A375 (cell line): Measurements from ENCODE around the gene PVRIG. TPM values are rescaled to one million over a fixed set of nuclear protein-coding genes. Genes with fewer than 3 reads are reported as not detected.

Experiments
- total RNA-seq: library from RNA; depleted of rRNA; stranded (reverse); fragments of >200 nt; shearing (Covaris generic); gene quantifications from 2 replicates; pipeline ENCODE4 v1.2.3, GENCODE V29; 2014; rRNA removed

PVRIG gene
- total RNA-seq = not detected in 2 replicates

DNA sequence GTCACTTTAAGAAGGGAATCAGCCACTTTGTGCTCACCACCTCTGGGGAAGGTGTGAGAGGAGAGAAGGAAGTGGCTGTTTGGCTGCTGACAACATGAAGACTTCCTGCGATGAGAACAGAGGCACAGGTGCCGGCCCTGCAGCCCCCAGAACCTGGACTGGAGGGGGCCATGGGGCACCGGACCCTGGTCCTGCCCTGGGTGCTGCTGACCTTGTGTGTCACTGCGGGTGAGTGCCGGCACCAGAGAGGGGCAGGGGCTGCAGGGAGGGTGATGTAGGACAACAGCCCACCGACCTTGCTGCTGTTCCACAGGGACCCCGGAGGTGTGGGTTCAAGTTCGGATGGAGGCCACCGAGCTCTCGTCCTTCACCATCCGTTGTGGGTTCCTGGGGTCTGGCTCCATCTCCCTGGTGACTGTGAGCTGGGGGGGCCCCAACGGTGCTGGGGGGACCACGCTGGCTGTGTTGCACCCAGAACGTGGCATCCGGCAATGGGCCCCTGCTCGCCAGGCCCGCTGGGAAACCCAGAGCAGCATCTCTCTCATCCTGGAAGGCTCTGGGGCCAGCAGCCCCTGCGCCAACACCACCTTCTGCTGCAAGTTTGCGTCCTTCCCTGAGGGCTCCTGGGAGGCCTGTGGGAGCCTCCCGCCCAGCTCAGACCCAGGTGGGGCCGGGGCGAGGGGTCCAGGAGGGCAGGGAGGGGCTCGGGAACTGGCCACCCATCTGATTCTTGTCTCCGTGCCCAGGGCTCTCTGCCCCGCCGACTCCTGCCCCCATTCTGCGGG, at the start of gene PVRIG:
Gene PVRIG (plus strand): TSS at position 149 of the 785 bp plus-strand sequence. CDS start 22 bp downstream, at position 171.

DNA sequence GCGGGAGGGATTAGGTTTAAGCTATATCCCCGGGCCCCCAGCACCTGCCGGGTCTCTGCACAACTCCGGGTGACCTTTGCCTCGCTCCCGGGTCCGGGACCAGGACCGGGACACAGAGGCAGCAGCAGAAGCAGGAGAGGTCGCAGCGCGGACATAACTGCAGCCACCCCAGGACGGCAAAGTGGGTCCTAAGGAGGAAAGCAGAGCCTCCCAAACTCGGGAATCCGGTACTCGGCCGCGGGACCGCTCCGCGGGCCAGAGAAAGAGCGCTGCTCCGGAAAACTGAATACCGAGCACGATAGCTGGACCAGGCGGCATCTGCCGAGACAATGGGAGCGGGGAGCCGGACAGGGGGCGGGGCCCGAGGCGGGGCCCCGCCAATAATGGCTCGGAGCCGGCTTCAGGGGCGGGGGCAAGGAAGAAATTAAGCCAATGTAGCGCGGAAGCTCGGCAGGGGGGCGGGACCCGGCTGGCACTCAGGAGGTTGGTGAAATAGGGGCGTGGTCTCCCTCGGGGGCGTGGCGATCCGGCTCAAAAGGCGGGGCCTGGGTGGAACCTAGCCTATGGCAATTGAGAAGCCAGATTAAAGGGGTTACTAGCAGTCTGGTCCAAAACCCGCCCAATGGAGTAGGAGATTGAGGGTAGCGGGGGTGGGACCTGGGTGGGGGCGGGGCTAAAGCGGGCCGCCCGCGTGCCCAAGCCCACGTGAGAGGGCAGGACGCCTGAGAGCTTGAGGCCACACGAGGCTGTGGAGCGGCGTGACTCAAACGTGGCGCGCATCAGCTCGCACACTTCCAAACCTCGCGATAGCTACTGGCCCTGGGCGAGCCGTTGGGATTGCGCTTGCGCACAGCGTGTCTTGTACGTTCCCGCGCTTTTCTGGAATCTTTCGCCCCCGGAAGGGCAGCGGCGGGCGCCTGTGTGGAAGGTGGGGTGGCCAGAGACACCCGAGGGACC, 42.4 kb upstream of the PVRIG start, which contains the start of the genes GPC2 and STAG3:
Gene GPC2 (minus strand): TSS at position 337 of the 957 bp plus-strand sequence. CDS start 182 bp downstream, at position 155.
Gene STAG3 (plus strand): TSS at position 874 of the 957 bp plus-strand sequence. CDS start 2,639 bp downstream, outside the sequence.

Other genes starting within 250 kb of the PVRIG start
- 24.6 and 29.4 TPM in 2 replicates for gene AZGP1, start 243.9 kb upstream of the PVRIG start, total RNA-seq
- gene ZKSCAN1, start 204.4 kb upstream of the PVRIG start, total RNA-seq = 23.1 and 27.5 TPM in 2 replicates
- 11.2 and 14.6 TPM in 2 replicates for gene ZSCAN21, start 170.2 kb upstream of the PVRIG start, total RNA-seq
- gene ZNF3, start 138.2 kb upstream of the PVRIG start, total RNA-seq = 28.2 and 28.8 TPM in 2 replicates
- gene COPS6, start 131.0 kb upstream of the PVRIG start, total RNA-seq = 98.4 and 100 TPM in 2 replicates
- 387 and 408 TPM in 2 replicates for gene MCM7, start 118.6 kb upstream of the PVRIG start, total RNA-seq
- gene AP4M1, start 118.3 kb upstream of the PVRIG start, total RNA-seq = 22.2 and 36.8 TPM in 2 replicates
- 37.5 and 39.6 TPM in 2 replicates for gene TAF6, start 100.6 kb upstream of the PVRIG start, total RNA-seq
- 17.3 and 20.6 TPM in 2 replicates for gene CNPY4, start 100.3 kb upstream of the PVRIG start, total RNA-seq
- 4.8 and 6.3 TPM in 2 replicates for gene MBLAC1, start 93.0 kb upstream of the PVRIG start, total RNA-seq
- 172 and 196 TPM in 2 replicates for gene LAMTOR4, start 71.0 kb upstream of the PVRIG start, total RNA-seq
- 17.1 and 26.5 TPM in 2 replicates for gene TRAPPC14, start 61.2 kb upstream of the PVRIG start, total RNA-seq
- 1.6 and 2.2 TPM in 2 replicates for gene GAL3ST4, start 51.3 kb upstream of the PVRIG start, total RNA-seq
- gene GPC2, start 42.6 kb upstream of the PVRIG start, total RNA-seq = 0.72 and 1.2 TPM in 2 replicates
- 0.45 and 1.2 TPM in 2 replicates for gene STAG3, start 42.0 kb upstream of the PVRIG start, total RNA-seq
- not detected in 2 replicates for gene SPDYE3, start 87.8 kb downstream of the PVRIG start, total RNA-seq
- gene PILRB, start 138.2 kb downstream of the PVRIG start, total RNA-seq = 31.3 and 37.6 TPM in 2 replicates
- gene PILRA, start 153.5 kb downstream of the PVRIG start, total RNA-seq = 0.24 and 0.45 TPM in 2 replicates
- gene ZCWPW1, start 208.8 kb downstream of the PVRIG start, total RNA-seq = 0.66 and 2.4 TPM in 2 replicates
- 55.1 and 59.2 TPM in 2 replicates for gene MEPCE, start 209.9 kb downstream of the PVRIG start, total RNA-seq
- gene PPP1R35, start 216.5 kb downstream of the PVRIG start, total RNA-seq = 72.5 and 77.9 TPM in 2 replicates
- gene SPACDR, start 244.3 kb downstream of the PVRIG start, total RNA-seq = 0.38 and 0.61 TPM in 2 replicates